Activated T-cell treated with anti-CD3 and anti-CD28 coated beads for 1 hour (primary cell): ENCODE results near the gene RING1.

ENCODE experiments used
- DNase-seq: peaks from one replicate; pipeline ENCODE4 v3.0.0-alpha.2; 2020; ENCODE audit warnings: low read depth

Gene RING1

DNA sequence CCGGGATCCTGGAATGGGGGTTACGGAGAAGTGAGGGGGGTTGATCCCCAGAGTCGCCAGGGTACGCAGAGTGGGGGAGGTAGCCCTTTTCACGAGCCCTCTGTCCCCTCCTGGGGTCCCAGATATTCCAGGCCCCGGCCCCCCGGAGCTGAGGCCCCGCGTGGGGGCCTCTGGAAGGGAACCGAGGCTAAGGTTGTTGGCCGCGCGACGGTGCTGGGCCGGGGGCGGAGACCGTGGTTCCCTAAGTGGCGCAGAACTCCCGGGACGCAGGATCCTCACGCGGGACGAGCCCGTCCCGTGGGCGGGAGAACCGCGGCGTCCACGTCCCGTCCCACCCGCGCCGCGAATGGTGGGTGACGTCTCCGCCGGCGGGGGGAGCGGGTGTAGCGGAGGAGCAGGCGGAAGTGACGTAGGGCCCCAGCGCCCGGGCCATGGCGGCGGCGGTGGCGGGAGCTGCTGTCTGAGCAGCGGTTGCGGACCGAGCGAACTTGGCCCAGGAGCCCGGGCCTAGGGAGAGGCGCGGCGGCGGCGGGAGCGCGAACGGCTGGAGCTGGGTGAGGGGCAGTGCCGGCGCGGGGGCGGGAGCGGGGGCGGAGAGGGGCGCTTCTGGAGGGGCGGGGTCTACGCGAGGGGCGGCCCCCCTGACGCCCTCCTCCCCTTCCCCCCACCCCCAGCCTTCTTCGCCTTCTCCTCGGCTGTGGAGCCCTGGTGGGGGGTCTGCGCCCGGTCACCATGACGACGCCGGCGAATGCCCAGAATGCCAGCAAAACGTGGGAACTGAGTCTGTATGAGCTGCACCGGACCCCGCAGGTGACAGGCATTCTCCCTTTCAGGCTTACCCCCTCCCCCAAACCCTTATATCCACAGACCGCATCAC is at the start of gene RING1:
TSS of gene RING1 (plus strand) at position 410 of the 877 bp plus-strand sequence. CDS start at position 733, 323 bp downstream.
- DNase-seq: peak; percentile 80

GRCh38 chr6:33160096-33160495 is 48.2 kb upstream of the RING1 start:
- no peak for DNase-seq

- no peak for DNase-seq
Observed at GRCh38 chr6:33160728-33161344, 47.5 kb upstream of the RING1 start.

- peak; percentile 80 for DNase-seq
Observed at GRCh38 chr6:33161354-33162331, 46.7 kb upstream of the RING1 start.

- DNase-seq: no peak
Observed at GRCh38 chr6:33163540-33163939, 44.8 kb upstream of the RING1 start.

GRCh38 chr6:33164176-33164575 is 44.1 kb upstream of the RING1 start:
- no peak for DNase-seq

- DNase-seq: no peak
Observed at GRCh38 chr6:33164665-33165373, 43.5 kb upstream of the RING1 start.

DNA sequence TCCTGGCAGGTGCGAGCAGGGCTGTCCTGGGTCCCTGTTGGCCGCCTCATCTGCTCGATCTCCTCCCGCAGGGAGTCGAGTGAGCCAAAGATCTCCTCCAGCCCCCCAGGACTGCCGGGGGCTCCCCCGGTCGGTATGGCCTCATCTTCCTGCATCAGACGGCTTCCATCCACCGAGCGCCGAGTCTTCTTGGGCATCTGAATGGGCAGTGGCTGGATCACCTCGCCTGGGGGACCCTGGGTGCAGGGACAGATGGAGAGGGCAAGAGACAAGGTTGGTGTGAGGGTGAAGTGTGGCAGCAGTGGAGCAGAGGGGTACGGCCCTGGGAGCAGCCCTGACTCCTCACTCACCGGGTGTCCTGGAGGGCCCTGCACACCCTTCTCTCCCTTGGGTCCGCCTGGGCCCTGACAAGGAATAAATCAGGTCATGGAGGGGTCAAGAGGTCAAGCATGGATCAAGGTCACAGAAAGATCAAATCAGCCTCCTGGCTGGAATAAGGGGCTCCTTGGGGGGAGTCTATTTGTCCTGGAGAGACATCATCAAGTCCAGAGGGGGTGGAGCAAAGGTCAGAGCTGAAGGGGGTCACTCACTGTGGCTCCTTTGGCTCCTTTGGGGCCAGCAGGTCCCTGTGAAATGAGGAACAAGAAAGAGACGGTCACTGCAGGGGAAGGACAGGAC is 42.6 kb upstream of the RING1 start:
- DNase-seq: no peak

DNA sequence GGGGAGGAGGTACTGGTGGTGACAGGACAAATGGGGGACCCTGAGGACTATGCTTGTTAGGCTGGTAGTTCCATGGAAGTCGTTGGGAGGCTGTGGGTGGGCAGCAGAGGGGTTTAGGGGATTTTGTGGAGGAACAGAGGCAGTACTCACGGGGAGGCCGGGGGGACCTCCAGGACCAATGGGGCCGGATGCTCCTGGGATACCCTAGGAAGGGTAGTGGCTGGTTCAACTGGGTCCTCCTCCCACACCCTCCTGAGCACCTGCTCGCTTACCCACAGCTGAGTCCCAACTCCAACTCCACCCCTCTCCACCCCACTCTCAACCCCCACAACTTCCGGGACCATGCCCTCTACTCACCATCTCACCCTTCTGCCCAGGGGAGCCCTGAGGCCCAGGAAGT is 41.9 kb upstream of the RING1 start:
- DNase-seq: no peak

DNA sequence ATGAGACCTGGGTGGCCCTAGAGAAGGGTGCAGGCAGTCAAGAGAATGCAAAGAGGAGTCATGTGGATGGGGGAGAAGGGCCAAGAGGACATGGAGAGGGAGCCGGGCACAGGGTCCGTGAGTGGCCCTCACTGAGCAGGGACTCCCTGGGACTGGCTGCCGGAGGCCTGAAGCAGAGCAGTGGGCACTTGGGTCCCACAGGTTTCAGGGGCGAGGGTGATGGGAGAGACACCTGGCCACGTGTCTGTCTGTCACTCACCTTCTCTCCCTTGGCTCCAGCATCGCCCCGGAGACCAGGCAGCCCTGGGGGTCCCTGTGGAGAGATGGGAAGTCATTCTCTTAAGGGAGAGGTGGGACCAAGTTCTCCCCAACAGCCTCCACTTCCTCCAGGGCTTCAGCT is 41.5 kb upstream of the RING1 start:
- no peak for DNase-seq

GRCh38 chr6:33167374-33168283 is 40.7 kb upstream of the RING1 start:
- no peak for DNase-seq

DNA sequence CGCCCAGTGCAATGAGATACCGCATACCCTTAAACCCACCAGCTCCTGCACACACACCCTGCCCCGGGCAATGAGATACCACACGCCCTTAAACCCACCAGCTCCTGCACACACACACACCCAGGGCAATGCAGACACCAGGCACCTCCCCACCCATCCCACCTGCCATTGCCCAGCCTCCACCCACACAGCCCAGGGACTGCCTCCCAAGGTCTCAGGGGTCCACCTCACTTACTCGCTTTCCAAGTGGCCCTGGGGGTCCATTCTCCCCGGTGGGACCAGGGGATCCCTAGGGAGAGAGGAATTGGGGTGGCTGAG is 40.1 kb upstream of the RING1 start:
- DNase-seq: no peak

DNA sequence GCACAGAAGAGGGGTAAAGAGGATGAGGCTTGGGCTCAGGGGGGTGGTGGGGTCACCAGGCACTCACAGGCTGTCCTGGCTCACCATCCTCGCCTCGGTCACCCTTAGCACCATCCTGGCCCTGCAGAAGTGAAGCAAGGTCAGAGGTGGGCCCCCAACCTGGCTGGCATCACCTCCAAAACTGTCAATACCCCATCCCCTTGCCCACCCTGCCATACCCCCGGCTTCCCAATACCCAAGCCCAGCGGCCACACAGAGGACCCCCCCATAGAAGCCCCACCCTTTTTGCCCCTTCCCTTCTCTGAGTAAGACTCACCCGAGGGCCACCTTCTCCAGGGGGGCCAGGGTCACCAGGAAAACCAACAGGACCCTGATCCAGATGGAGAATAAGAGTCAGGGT is 39.7 kb upstream of the RING1 start:
- no peak for DNase-seq

GRCh38 chr6:33169291-33170175 is 38.8 kb upstream of the RING1 start:
- DNase-seq: no peak

DNA sequence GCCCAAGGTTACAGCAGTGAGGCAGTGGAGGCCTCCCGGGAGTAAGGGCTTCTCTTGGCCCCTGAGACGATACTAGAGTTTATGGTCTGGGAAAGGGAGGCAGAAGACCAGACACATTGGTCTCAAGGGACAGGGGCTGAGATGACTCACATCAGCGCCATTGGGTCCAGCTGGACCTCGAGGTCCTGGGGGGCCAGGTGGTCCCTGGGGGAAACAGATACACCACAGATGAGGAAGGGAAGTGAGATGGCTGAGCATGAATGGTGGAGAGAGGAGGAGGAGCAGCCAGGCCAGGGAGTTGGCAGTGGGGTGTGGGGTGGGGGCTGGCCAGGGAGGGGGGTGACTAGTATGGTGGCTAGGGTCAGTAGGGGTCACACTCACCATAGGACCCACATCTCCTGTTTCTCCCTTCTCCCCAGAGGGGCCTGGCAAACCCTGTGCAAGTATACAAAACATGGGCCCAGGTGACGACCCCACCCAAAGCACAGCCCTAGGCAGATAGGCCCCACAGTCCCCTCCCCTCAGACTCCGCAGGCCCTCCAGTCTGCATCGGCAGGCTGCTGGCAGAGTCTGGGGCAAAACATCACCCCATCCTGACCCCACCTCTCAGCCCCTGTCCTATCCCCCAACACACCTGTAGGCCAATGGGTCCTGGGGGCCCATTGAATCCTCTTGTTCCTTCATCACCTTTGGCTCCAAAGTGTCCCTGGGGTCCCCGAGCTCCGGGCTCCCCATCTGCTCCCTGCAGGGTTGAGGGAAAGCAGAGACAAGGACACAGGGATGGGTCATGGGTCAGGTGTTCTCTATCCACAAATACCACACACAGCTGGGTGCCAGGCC is 37.9 kb upstream of the RING1 start:
- DNase-seq: no peak

DNA sequence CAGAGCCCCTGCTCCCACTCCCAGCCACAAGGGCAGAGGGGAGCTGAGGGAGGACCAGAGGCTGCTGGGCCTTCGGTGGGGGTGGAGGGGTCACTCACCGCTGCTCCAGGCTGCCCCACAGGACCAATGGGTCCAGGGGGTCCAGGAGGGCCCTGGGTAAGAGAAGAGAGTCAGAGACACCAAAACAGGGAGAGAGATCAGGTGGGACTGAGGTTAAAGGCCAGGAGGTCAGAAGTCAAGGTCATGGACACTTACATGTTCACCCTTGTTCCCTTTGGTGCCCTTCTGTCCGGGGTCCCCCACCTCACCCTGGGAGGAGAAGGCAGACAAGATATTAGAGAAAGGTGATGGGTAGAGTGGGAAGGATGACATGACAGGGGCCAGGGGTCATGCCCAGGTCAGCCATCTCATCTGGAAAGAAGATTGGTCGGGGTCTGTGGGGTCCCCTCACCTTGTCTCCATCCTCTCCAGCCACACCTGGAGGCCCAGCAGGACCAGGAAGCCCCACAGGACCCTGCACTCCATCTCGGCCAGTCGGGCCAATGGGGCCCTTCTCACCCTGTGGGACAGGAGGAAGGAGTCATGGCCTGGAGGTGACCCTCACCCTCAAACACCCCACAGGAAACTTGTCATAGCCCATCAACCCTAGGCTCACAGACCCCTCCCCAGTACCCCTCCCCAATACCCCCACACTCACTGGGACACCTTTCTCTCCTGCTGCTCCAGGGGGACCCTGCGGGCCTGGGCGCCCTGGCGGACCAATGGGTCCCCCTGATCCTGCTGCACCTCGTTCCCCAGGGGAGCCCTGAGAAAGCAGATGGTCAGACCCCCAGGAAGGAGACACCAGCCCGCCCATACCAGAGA is 37.1 kb upstream of the RING1 start:
- no peak for DNase-seq
